ENCODE data around the gene LDAF1.
A peak's percentile ranks its signal among the peaks of the same experiment; 100 is the strongest.
"Not testable (repeated sequence)": the region's sequence is repeated elsewhere in the genome, so short reads cannot be mapped to it uniquely, and the experiment has no call there.

The LDAF1 gene

GRCh38 chr16:21163576-21163975, 5.1 kb downstream of the LDAF1 start:
- DNase-seq: no peak

- no peak for DNase-seq
Observed at GRCh38 chr16:21164521-21165168, 6.2 kb downstream of the LDAF1 start.

- DNase-seq: peak; percentile 58 to 71
Observed at GRCh38 chr16:21166561-21166961, 8.1 kb downstream of the LDAF1 start.

- DNase-seq: no peak
Observed at GRCh38 chr16:21167360-21167759, 8.9 kb downstream of the LDAF1 start.

- no peak for DNase-seq
Observed at GRCh38 chr16:21167929-21168602, 9.6 kb downstream of the LDAF1 start.

- no peak for DNase-seq
Observed at GRCh38 chr16:21169249-21169981, 10.9 kb downstream of the LDAF1 start.

GRCh38 chr16:21170116-21170515, 11.6 kb downstream of the LDAF1 start:
- not testable (repeated sequence) for DNase-seq

- no peak for DNase-seq
Observed at GRCh38 chr16:21172650-21173049, 14.2 kb downstream of the LDAF1 start.

- no peak for DNase-seq
Observed at GRCh38 chr16:21175397-21175796, 16.9 kb downstream of the LDAF1 start.

- no peak for DNase-seq
Observed at GRCh38 chr16:21179126-21179982, 20.9 kb downstream of the LDAF1 start.

- DNase-seq: no peak
Observed at GRCh38 chr16:21179983-21180365, 21.5 kb downstream of the LDAF1 start.

- DNase-seq: no peak
Observed at GRCh38 chr16:21183995-21184394, 25.5 kb downstream of the LDAF1 start.

GRCh38 chr16:21184834-21185233, 26.4 kb downstream of the LDAF1 start:
- DNase-seq: no peak

- no peak for DNase-seq
Observed at GRCh38 chr16:21185659-21186325, 27.3 kb downstream of the LDAF1 start.

GRCh38 chr16:21186326-21186691, 27.8 kb downstream of the LDAF1 start:
- no peak for DNase-seq

GRCh38 chr16:21189311-21189710, 30.8 kb downstream of the LDAF1 start:
- DNase-seq: no peak

- no peak for DNase-seq
Observed at GRCh38 chr16:21190013-21190412, 31.5 kb downstream of the LDAF1 start.

GRCh38 chr16:21190599-21190998, 32.1 kb downstream of the LDAF1 start:
- DNase-seq: no peak

- no peak for DNase-seq
Observed at GRCh38 chr16:21192991-21193390, 34.5 kb downstream of the LDAF1 start.

GRCh38 chr16:21194771-21195301, 36.4 kb downstream of the LDAF1 start:
- no peak for DNase-seq

GRCh38 chr16:21195330-21195729, 36.9 kb downstream of the LDAF1 start:
- not testable (repeated sequence) for DNase-seq

- no peak for DNase-seq
Observed at GRCh38 chr16:21197112-21197511, 38.6 kb downstream of the LDAF1 start.

Data from cerebellar nuclear complex (tissue), 1 donor.